GM19397 (cell line): ENCODE data around the gene AKR7A2.

Source experiments
- ATAC-seq: cut with Tn5 transposase; IDR thresholded peaks from one replicate; pipeline ENCODE4 v1.9.1; 2021; ENCODE audit warnings: mild to moderate bottlenecking, moderate library complexity; ENCODE audit not compliant: unreplicated experiment

AKR7A2 gene

DNA sequence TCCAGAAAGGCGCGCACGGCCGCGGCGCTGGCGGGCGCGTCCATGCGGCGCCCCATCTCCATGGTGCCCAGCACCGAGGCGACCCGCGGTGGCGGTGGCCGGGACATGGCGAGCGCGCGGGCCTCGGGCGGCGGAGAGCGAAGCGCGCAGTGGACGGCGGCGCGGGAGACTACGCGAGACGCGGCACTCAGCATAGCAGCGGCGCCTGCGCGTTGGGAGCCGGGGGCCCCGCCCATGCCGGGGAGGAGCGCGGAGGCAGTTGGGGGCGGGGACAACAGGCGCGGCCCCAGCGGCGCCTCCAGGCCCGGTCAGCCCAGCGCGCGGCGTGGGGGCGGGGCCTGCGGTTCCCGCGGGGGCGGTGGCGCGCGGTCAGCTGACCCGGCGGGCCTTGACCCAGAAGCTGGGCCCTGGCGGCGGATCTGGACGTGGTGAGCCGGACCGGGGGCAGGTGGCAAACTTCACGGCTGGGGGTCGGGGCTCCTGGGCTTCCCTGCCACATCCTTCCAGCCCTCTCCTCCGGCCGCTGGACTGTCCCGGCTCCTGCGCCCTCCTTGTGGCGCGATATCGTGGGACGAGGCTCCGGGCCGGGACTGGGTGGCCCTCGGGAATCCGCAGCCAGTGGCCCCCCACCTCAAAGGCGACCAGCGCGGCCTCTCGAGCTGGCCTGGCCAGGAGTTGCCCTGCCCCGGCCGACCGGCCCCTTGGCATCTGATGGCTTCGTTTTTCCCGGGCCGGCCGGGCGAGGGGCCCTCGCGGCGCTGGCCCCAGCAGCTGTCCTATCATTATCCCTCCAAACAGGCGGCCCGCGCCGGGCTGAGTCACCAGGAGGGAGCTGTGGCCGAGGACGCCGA, at the start of gene AKR7A2, which contains the start of gene SLC66A1:
AKR7A2 (minus strand) TSS at position 214 of the 851 bp plus-strand sequence; CDS start at position 194, 20 bp downstream.
SLC66A1 (plus strand) TSS at position 396 of the 851 bp plus-strand sequence. CDS start 5,352 bp downstream, outside the sequence.
- peak; percentile 79 for ATAC-seq

DNA sequence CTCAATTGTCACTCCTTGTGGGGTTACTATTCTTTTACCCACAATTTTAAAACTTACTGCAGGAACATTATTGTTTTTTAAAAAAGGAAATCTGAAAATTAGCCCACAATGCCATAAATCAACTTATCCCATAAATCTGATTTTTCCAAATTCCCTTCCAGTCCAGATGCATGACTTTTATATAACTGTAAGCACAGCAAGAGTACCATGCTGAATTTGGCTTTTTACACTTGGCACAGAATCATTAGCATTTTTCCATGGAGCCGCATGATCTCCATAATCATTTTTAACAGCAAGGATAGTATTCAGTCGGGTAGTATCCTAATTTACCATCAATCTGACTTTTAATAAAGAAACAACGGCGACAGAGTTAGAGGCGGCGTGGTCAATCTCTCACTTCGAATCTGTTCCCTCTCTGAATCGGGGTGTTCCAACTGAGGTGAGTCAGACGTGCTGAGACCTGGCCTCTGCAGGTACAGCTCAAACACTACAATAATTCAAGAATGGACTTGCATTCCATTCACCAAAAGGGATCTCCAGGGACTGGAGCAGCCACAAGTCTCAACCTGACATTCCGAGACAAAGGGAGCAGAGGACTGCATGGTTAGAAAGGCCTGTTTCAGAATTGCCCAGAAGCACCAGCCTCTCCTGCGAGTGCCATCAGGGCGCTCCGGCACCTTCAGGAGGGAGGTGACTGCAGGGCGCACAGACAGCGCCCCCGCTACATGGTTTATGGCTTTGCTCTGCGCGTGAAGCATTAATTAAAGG, 49.1 kb upstream of the AKR7A2 start:
- no peak for ATAC-seq

GRCh38 chr1:19360432-19360831, 48.5 kb upstream of the AKR7A2 start:
- ATAC-seq, result no peak

- ATAC-seq, result no peak
Measured at GRCh38 chr1:19360016-19360415, 48.1 kb upstream of the AKR7A2 start.

DNA sequence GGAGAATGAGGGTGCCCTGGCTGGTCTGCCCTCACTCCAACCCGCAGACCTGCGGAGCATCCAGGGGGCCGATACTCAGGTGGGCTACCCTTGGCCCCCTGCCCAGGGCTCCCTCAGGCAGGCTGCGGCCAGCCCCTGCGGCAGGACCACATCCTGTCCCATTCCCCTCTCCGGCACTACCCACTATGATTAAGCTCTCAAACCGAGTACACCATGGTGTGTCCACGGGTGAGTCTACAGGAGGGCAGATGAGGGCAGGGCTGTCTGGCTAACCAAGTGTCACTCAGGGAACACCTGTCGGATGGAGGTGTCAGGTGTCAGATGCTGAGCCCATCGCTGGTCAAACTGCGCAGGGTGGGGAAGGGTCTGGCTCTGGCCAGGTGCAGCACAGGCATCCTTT, 47.4 kb upstream of the AKR7A2 start:
- ATAC-seq, result no peak

DNA sequence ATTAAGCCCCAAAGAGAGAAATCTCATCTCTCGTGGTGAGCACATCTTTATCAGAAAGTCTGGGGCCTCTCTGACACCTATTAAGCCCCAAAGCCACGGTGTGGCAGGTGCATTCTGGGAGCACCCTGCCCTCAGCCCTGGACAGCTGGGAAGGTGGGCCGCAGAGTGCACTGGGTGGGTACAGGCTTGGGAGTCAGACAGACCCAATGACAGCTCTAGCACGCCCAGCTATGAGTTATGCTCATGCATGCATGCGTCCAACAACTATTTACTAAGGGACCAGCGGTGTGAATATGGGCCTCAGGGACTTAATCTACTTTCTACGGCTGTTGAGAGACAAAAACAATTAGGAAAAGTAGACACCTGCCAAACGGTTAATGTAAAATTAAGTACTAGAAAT, 46.8 kb upstream of the AKR7A2 start:
- ATAC-seq, result no peak

- no peak for ATAC-seq
Measured at GRCh38 chr1:19357299-19357986, 45.5 kb upstream of the AKR7A2 start.

DNA sequence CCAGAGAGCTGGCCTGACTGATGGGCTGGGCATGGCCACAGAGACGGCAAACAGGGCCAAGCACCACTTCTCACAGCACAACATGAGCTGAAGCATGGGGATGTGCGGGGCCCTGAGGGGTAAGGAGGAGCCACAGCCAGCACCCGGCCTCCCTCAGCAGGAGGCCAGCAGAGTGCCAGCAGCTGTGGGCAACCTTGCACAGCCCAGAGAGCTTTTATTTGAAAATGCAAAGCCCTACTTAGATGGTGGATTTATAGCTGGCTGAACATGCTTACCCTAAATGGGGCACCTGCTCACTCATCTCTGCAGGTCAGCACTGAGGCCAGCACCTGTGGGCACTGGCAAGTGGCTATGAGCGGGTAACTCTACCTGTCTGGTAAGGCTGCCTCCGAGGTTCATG, 44.3 kb upstream of the AKR7A2 start:
- ATAC-seq, result no peak

GRCh38 chr1:19354531-19354981, 42.6 kb upstream of the AKR7A2 start:
- ATAC-seq, result no peak

- no peak for ATAC-seq
Measured at GRCh38 chr1:19353596-19353995, 41.7 kb upstream of the AKR7A2 start.

DNA sequence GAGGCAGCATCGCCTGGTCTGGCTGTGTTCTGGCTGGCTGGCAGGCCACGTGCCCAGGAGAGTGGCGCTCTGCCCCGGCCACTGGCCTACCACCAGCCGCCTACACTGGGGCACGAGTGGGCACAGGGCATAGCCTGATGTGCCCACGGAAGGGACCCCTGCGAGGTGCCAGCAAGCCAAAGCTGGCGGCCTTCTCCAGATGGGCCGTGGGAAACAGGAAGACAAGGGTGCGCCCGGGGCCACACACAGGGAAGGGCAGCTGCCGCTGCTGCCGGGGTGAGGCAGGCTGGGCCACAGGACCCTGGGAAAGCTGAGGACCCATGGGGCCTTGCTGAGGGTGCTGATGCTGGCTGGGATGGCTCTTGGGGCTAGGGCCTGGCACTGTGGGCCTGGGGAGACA, 40.9 kb upstream of the AKR7A2 start:
- ATAC-seq, result no peak

GRCh38 chr1:19351873-19352272, 39.9 kb upstream of the AKR7A2 start:
- ATAC-seq, result no peak

GRCh38 chr1:19350566-19350965, 38.6 kb upstream of the AKR7A2 start:
- ATAC-seq, result no peak

GRCh38 chr1:19349999-19350398, 38.1 kb upstream of the AKR7A2 start:
- ATAC-seq, result no peak

- no peak for ATAC-seq
Measured at GRCh38 chr1:19348441-19349198, 36.7 kb upstream of the AKR7A2 start.

- no peak for ATAC-seq
Measured at GRCh38 chr1:19347533-19348172, 35.7 kb upstream of the AKR7A2 start.

- ATAC-seq, result no peak
Measured at GRCh38 chr1:19346026-19346425, 34.1 kb upstream of the AKR7A2 start.

DNA sequence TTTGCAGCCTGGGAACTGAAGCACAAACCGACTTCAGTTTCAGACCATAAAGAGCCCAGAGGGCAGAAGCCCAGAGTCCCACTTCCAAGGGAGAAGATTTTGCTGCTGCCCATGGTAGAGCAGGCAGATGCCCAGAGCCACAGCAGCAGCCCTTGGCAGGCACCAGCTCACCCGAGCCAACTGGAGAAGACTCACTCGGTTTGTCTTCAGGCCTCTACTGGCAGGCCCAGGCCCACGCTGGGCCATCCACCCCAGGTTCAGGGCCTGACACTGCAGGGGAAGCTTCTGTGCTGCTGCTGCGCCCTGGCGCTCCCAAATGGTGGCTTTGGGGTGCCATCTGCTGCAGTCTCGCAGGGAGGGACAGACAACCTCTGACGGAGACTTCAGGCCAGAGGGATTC, 33.4 kb upstream of the AKR7A2 start:
- no peak for ATAC-seq

- ATAC-seq, result no peak
Measured at GRCh38 chr1:19344831-19345230, 32.9 kb upstream of the AKR7A2 start.

- no peak for ATAC-seq
Measured at GRCh38 chr1:19344372-19344810, 32.4 kb upstream of the AKR7A2 start.
